T follicular helper cell (primary cell): ENCODE data around the gene SNTB2.

Experiments
- DNase-seq: peaks from one replicate; pipeline ENCODE4 v3.0.0-alpha.2; 2020; ENCODE audit warnings: low read depth

SNTB2 gene

GRCh38 chr16:69318911-69319289 lies 131.9 kb downstream of the SNTB2 start:
- no peak for DNase-seq

GRCh38 chr16:69319381-69319780 lies 132.4 kb downstream of the SNTB2 start:
- DNase-seq = no peak

DNA sequence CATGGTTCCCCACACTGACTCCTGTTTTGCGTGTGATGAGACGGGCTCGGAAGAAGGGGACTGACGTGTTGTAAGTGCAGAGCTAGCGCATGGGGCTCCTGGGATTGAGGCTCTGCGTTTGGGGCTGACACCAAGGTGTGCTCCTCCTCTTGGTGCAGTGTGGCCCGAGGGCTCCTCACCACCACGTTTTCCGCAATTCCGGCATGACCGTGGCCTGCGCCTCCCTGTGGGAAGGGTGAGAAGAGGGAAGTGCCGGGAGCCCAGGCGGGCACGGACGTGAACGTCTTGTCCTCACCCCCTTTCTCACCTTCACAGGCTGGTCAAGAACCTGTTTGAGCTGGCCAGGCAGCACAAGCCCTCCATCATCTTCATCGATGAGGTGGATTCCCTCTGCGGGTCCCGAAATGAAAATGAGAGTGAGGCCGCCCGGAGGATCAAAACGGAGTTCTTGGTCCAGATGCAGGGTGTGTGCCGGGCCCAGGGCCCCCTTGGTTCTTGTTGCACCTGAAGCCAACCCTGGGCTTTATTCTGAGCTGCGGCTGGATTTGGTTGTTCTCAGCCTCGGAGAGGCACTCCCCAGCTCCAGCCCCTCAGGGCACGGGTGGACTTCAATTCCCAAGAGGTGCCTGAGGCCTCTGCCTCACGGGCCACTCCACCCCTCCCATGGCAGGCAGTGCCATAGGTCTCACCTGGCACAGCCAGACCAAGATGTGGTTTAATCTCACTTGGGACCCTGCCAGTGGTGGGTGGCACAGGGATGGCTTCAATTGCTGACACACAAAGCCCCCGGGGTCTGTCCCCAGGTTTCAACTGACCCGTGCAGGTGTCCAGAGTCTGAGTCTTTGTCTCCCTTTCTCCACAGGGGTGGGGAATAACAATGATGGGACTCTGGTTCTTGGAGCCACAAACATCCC lies 133.1 kb downstream of the SNTB2 start:
- DNase-seq = no peak

DNA sequence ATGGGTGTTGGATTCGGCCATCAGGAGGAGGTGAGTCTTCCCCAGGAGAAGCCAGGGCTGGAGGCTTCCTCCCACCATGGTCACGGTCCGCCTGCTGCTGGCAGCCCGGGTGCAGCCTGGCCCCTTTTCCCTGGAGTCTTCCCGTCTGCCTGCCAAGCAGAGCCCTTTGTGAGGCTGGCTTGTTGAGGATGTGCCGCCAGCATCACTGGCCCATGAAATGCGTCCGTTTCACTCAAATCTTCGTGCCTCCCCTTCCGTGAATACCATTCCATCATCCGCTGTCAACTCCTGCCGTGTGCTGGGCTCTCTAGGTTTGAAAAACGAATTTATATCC lies 133.7 kb downstream of the SNTB2 start:
- DNase-seq = no peak

DNA sequence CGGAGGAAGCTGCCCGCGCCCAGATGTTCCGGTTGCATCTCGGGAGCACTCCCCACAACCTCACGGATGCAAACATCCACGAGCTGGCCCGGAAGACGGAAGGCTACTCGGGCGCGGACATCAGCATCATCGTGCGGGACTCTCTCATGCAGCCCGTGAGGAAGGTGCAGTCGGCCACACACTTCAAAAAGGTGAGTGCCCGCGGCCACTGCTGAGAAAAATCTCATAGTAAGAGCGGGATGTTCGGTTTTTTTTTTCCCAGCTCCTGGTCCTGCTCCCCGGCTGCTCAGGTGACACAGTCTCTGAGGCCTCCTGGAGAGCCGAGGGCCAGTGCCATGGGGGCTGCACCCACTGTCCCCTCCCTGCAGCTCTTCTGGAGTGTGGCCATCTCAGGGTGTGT lies 134.1 kb downstream of the SNTB2 start:
- no peak for DNase-seq

- DNase-seq = no peak
Measured at GRCh38 chr16:69322343-69322742, 135.4 kb downstream of the SNTB2 start.

DNA sequence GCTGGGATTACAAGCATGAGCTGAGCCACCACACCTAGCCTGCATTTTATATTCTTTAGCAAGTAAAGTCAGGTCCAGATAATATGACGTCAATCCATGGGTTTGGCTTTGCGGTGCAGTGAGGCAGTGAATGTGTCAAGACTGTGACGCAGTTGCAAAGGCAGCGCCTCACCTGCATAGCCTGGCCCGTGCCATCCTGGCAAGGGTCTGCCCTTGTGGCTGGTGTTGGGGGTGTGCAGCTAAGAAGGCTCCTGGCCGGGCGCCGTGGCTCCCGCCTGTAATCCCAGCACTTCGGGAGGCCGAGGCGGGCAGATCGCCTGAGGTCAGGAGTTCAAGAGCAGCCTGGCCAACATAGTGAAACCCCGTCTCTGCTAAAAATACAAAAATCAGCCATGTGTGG lies 136.5 kb downstream of the SNTB2 start:
- DNase-seq = no peak

DNA sequence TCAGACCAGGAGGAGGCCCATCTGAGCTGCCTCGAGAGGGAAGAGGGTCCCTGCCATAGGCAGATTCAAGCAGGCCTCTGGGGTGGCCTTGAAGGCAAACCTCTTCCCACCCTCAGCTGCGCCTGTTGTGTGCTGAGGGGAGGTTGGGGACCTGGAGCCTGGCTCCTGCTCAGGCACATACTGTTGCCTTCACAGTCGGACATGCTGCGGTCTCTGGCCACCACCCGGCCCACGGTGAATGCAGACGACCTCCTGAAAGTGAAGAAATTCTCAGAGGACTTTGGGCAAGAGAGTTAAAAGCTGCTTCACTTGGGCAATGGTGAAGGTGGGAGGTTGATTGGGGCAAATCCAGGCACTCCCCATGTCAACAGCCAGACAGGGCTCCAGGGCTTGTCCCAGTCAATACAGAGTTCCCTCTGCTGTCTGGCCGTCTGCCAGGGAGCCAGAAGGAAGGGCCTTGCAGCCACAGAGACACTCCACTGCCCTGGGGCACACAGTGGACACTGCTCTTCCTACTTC lies 137.1 kb downstream of the SNTB2 start:
- DNase-seq = no peak

- DNase-seq = no peak
Measured at GRCh38 chr16:69324585-69325253, 137.8 kb downstream of the SNTB2 start.

DNA sequence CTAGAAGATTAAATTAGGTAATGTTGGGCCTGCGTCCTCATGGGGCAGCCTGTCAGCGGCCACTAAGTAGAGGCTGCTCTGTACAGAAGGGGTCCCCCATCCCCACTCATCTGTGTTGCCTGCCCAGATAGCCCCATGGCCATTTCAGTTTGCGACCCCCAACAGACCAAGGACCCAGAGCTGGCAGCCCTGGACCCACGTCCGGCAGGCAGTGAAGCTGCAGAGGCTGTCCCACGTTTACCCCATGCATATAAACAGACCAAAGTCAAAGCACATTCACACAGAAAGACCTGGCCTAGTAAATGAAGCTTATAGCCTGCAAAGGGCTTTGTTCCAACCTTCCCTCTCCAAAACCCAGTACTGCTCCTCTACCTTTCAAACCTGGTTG lies 138.8 kb downstream of the SNTB2 start:
- DNase-seq = no peak

DNA sequence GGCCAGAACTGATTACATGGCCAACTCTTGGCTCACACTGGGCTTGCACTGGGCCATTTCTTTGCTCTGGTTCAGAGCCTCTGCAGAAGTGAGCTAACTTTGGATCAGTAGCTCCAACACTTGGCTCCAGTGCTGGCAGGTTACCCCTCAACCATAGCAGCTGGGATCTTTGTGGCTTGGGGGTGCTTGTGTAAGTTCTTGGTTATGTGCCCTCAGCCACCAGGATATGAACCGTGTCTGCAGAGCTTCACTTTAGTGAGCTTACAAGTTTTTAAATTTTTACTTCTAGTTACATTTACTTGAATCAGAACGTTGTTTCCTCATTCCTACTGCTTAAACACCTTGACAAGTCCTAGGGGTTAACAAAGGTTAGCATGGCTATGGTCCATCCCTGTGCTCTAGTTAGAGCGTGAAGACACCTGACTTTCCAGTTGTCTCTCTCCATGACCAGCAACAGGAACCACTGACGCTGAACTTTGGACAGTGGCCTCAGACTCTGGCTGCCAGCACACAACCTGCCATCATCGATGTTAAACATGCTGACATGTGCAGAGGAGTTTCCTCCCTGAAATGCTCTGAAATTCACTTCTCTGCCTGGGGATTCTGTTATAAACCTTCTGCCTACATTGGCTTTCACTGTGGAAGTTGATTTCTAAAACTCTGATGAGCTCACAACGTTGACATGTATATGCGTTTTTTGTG lies 139.4 kb downstream of the SNTB2 start:
- DNase-seq = no peak

GRCh38 chr16:69327585-69328310 lies 140.8 kb downstream of the SNTB2 start:
- no peak for DNase-seq

- DNase-seq = no peak
Measured at GRCh38 chr16:69328854-69329316, 141.9 kb downstream of the SNTB2 start.

DNA sequence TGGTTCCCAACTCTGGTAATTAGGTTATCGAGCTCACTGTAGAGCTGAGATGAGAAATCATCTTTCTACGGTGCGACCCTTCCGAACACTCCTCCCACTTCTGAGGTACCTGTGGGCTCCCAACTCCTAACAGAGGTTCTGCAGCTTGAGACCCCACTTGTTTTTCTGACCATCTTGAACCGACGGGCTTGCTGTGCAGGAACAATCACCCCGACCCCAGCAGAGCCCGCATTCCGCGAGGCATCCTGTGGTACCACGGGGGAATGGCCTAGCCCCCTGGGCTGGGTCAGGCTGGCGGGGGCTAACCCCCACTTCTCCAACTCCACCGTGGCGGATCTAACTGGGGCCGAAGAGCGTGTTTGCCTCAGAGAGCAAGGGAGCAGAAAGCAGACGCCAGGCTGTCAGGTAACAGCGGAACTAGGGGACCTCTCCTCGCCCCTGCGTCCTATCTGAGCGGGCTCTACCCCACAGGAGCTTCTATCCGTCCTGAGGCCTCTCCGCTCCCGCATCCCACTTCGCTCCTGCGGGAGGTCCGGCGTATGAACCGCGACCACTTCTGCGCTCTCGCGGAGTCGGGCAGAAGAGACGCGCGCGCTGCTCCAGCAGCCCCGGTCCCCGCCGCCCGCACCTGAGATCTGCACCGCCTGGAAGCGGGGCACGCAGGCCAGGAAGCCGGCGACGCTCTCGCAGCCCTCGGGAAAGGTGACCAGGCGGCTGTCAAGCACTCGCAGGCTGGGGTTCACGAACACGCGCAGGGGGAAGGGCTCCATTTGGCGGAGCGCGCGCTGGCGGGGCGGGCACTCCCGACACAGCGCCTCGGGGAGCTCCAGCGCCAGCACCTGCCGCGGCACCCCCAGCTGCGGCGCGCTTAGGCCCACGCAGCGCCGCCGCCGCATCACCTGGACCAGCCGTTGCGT lies 142.7 kb downstream of the SNTB2 start:
- DNase-seq = peak; percentile 43

DNA sequence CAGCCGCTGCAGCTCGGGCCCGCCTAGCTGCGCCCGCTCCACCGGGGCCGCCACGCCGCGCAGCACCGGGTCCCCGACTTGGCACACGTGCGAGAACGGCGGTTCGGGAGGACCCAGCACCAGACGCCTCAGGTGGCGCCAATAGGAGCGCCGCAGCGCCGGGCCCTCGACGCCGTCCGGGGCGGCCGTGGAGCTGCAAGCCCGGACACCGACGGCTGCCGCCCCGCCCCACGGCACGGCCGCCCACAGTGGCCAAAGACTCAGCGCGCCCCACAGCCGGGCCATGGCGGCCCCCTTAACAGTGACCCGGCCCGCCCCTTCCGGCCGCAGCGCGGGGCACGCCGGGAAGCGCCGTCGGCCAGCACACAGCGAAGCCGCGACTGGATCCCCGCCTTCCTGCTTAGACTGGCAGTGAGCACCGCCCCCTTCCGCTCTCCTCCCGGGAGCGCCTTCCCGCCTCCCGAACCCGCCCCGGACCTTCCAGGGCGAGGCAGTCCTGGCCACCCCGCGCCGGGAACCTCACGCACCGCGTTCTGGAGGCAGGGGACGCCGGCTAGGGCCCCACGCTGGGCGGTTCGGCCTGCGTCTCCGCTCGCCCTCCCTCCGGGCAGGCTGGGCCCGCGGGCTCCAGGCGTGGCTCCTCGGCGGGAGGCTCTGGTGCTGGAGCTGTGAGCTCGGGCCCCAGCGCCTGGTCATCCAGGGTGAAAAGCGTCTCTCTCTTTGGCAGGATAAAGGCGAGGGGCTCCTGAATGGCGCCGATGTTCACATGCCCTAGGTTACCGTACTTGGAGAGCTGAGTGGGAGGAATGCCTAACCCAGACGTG lies 143.5 kb downstream of the SNTB2 start, which contains the start of gene PDF:
Gene PDF (minus strand): TSS at position 303 of the 824 bp plus-strand sequence. CDS start 18 bp downstream, at position 285.
- DNase-seq = peak; percentile 75

DNA sequence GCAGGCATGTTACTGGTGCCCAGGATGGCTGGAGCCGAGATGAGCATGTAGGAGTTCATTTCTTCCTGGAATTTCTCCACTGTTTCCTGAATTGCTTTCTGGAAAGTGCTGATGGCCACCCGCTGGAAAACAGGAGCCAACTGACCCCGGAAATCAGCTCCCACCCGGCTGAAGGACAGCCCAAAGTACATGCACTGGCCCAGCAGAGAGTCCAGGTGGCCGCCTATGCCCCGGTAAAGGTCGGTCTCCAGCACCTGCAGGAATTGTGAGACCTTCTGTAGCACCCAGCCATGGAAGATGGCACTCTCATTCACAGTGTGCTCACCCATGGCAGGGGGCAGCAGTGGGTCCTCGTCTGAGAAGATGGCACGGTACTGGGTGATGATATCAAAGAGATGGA lies 147.7 kb downstream of the SNTB2 start:
- no peak for DNase-seq

DNA sequence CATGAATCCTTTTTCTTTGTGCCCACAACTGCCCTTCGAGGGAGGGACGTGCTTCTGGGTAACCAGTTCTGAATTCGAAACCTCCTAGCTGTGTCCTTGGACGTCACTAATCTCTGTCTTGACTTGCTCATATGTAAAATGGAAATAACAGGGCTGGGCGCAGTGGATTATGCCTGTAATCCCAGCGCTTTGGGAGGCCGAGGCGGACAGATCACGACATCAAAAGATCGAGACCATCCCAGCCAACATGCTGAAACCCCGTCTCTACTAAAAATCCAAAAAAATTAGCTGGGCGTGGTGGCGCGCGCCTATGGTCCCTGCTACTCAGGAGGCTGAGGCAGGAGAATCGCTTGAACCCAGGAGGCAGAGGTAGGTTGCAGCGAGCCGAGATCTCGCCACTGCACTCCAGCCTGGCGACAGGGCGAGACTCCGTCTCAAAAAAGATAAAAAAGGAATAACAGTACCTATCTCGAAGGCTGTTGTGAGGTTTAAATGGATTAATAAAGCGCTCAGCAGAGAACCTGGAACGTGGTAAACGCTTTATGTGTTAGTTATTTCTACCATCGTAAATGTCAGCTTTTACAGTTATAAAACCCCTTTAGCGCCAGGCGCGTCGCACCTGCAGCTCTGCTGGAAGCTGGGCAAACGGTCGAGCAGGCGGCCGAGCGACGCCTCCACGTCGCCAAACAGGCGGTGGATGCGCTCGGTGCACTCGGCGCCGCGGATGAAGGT lies 151.8 kb downstream of the SNTB2 start:
- no peak for DNase-seq

- DNase-seq = peak; percentile 82
Measured at GRCh38 chr16:69339289-69340094, 152.5 kb downstream of the SNTB2 start, which contains the start of the genes COG8 and NIP7. COG8 (minus strand) TSS chr16:69339564; CDS start chr16:69339552, 12 bp downstream. NIP7 (plus strand) TSS chr16:69339772; CDS start chr16:69339830, 58 bp downstream.
